Measurements from ENCODE around the gene ACP4. TPM values are rescaled to one million over a fixed set of nuclear protein-coding genes. Genes with fewer than 3 reads are reported as not detected.

Gene ACP4
- total and polyA plus RNA-seq, 4 donors: not detected

- Histone ChIP-seq H3K36me3 (ENCODE audit: control insufficient read depth in 4 of 4, insufficient read depth in 4 of 4, low read length in 4 of 4) (no peaks in the 10 kb centered on the region), H3K4me3 (no peak overlapping the region), H3K9me3 (ENCODE audit: control insufficient read depth in 4 of 4, insufficient read depth in 3 of 4, low read length in 3 of 4) (peaks cover 0 to 8% (median 0%) of the 10 kb centered on the region in 4 donors), H3K27ac (ENCODE audit: low read depth in 1 of 2, low read length in 1 of 2) (no peak overlapping the region), H3K27me3 (ENCODE audit: control insufficient read depth in 3 of 3, insufficient read depth in 3 of 3, low read length in 2 of 3) (peaks cover 4 to 14% (median 6%) of the 10 kb centered on the region in 3 donors), H3K9ac (ENCODE audit: insufficient read depth in 1 of 2, low read length in 2 of 2) (no peak overlapping the region), H3K4me1 (ENCODE audit: control insufficient read depth in 5 of 5, insufficient read depth in 5 of 5, low read length in 5 of 5) (peaks cover 0 to 7% (median 3%) of the 10 kb centered on the region in 5 donors)
- TF ChIP-seq CTCF (IDR thresholded peaks at IDR 0.05; ENCODE audit: control extremely low read depth, extremely low read depth): no peak
- DNase-seq: no peak
- 72 to 81% methylated on average over 7 of the region's 7 CpGs for WGBS, 2 donors
- no peak for ATAC-seq (ENCODE audit: insufficient read depth, low FRiP score)
These were observed 40.8 kb downstream of the ACP4 start for GRCh38 chr19:50831026-50831396.

- DNase-seq (no peak), ATAC-seq (ENCODE audit: insufficient read depth, low FRiP score) (no peak)
- Histone ChIP-seq H3K9ac (ENCODE audit: insufficient read depth in 1 of 2, low read length in 2 of 2) (no peak overlapping the region), H3K4me3 (no peak overlapping the region), H3K36me3 (ENCODE audit: control insufficient read depth in 4 of 4, insufficient read depth in 4 of 4, low read length in 4 of 4) (no peaks in the 10 kb centered on the region), H3K27me3 (ENCODE audit: control insufficient read depth in 3 of 3, insufficient read depth in 3 of 3, low read length in 2 of 3) (peaks cover 4 to 11% (median 8%) of the 10 kb centered on the region in 3 donors), H3K4me1 (ENCODE audit: control insufficient read depth in 5 of 5, insufficient read depth in 5 of 5, low read length in 5 of 5) (peaks cover 0 to 7% (median 3%) of the 10 kb centered on the region in 5 donors), H3K27ac (ENCODE audit: low read depth in 1 of 2, low read length in 1 of 2) (no peak overlapping the region), H3K9me3 (ENCODE audit: control insufficient read depth in 4 of 4, insufficient read depth in 3 of 4, low read length in 3 of 4) (peaks cover 0 to 5% (median 0%) of the 10 kb centered on the region in 4 donors)
- 82 to 87% methylated on average over 8 of the region's 8 CpGs for WGBS, 2 donors
- no peak for TF ChIP-seq CTCF (IDR thresholded peaks at IDR 0.05; ENCODE audit: control extremely low read depth, extremely low read depth)
These were observed 42.5 kb downstream of the ACP4 start for GRCh38 chr19:50832666-50833065.

- no peaks in the 10 kb centered on the region for H3K36me3 ChIP-seq (ENCODE audit: control insufficient read depth in 4 of 4, insufficient read depth in 4 of 4, low read length in 4 of 4)
- DNase-seq (no peak), ATAC-seq (ENCODE audit: insufficient read depth, low FRiP score) (no peak)
- H3K4me1 ChIP-seq (ENCODE audit: control insufficient read depth in 5 of 5, insufficient read depth in 5 of 5, low read length in 5 of 5): peaks cover 0 to 7% (median 3%) of the 10 kb centered on the region in 5 donors
- H3K9ac ChIP-seq (ENCODE audit: insufficient read depth in 1 of 2, low read length in 2 of 2): no peak within 1 kb of the TSS
- no peak within 1 kb of the TSS for H3K27ac ChIP-seq (ENCODE audit: low read depth in 1 of 2, low read length in 1 of 2)
- peaks cover 0 to 5% (median 0%) of the 10 kb centered on the region in 4 donors for H3K9me3 ChIP-seq (ENCODE audit: control insufficient read depth in 4 of 4, insufficient read depth in 3 of 4, low read length in 3 of 4)
- peaks cover 4 to 11% (median 7%) of the 10 kb centered on the region in 3 donors for H3K27me3 ChIP-seq (ENCODE audit: control insufficient read depth in 3 of 3, insufficient read depth in 3 of 3, low read length in 2 of 3)
- WGBS, 2 donors: 57 to 72% methylated on average over 8 of the region's 8 CpGs
- TF ChIP-seq CTCF (IDR thresholded peaks at IDR 0.05; ENCODE audit: control extremely low read depth, extremely low read depth): no peak
- no peak within 1 kb of the TSS for H3K4me3 ChIP-seq
These were observed 43.0 kb downstream of the ACP4 start, which contains the start of gene KLK15 for GRCh38 chr19:50833117-50833801. TSS of gene KLK15 (minus strand) at chr19:50833574. CDS start at chr19:50831492, 2,082 bp downstream.

Data from lung (tissue), 12 donors.